H1 (cell line): ENCODE results near the gene GSG1L.

ENCODE experiments used
- EP300 ChIP-seq, 2 experiments: IDR thresholded peaks; 1 replicate in 1 of 2; 2 replicates in 1 of 2; pipeline ENCODE4 v1.6.1; 2011 to 2012; ENCODE audit warnings: low read depth in 2 of 2, low read length in 2 of 2, mild to moderate bottlenecking in 2 of 2, borderline replicate concordance in 1 of 2, inconsistent platforms in 1 of 2, moderate library complexity in 1 of 2
- NRF1 ChIP-seq: IDR thresholded peaks from 2 replicates; pipeline ENCODE4 v1.6.1; 2011; ENCODE audit warnings: mild to moderate bottlenecking, low read depth, low read length, improper control_type of control experiment
- YY1 ChIP-seq: IDR thresholded peaks from 2 replicates; pipeline ENCODE4 v1.6.1; 2011; ENCODE audit warnings: low read depth, mild to moderate bottlenecking, low read length
- TF ChIP-seq, protein P1 (sequence below), 3 experiments: IDR thresholded peaks; 1 replicate in 2 of 3; 2 replicates in 1 of 3; pipeline versions ENCODE4 v1.5.1 to v1.6.1; 2011; ENCODE audit warnings: low read length in 3 of 3, mild to moderate bottlenecking in 3 of 3, inconsistent platforms in 2 of 3, low read depth in 1 of 3, moderate library complexity in 1 of 3; ENCODE audit not compliant: insufficient read depth in 1 of 3; ENCODE audit errors: control extremely low read depth in 1 of 3

DNA sequence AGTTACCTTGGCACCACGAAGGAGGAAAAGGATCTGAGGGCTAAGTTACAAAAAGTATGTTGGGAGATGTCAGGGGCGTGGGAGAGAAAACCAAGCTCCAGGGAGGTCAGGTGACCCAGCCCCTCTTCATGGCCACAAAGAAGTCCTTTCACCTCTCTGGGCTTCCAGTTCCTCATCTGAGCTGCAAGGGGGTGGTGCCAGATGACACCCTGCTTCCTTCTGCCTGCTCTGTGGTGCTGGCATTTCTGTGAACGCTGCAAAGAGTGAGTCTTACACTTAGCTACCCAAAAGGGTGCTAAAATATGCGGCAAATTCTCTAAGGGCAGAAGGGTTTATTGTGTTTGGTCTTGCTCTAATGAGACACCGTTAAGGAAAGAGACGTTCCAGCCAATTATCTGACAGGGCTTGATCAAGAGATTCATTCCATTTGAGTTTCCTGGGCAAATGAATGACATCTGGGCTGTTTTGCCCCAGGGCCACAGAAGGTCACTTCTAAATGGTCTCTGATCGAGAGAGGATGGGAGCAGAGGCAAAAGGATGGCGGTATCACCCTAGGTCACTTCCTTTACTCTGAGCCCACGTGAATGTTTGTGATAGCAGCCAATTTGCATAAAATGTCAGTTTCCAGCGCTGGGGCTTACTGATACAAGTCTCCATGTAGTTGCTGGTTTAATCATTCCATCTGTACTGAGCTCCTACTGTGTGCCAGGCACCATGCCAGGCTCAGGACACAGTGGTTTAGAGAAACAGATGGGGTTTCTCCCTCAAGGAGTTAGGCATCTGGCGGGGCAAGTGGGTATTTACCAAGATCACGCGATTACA is 303.3 kb downstream of the GSG1L start:
- TF ChIP-seq, protein P1, sequence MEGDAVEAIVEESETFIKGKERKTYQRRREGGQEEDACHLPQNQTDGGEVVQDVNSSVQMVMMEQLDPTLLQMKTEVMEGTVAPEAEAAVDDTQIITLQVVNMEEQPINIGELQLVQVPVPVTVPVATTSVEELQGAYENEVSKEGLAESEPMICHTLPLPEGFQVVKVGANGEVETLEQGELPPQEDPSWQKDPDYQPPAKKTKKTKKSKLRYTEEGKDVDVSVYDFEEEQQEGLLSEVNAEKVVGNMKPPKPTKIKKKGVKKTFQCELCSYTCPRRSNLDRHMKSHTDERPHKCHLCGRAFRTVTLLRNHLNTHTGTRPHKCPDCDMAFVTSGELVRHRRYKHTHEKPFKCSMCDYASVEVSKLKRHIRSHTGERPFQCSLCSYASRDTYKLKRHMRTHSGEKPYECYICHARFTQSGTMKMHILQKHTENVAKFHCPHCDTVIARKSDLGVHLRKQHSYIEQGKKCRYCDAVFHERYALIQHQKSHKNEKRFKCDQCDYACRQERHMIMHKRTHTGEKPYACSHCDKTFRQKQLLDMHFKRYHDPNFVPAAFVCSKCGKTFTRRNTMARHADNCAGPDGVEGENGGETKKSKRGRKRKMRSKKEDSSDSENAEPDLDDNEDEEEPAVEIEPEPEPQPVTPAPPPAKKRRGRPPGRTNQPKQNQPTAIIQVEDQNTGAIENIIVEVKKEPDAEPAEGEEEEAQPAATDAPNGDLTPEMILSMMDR (IDR thresholded peaks at IDR 0.05; ENCODE audit: control extremely low read depth in 1 of 3, insufficient read depth in 1 of 3, low read depth in 1 of 3, low read length in 3 of 3) = no peak
- no peak for TF ChIP-seq EP300 (IDR thresholded peaks at IDR 0.05; ENCODE audit: borderline replicate concordance in 1 of 2, low read depth in 2 of 2, low read length in 2 of 2)
- TF ChIP-seq NRF1 = no peak
- no peak for TF ChIP-seq YY1
